ENCODE data around the gene OTOS. TPM values are rescaled to one million over a fixed set of nuclear protein-coding genes. Genes with fewer than 3 reads are reported as not detected.

Gene OTOS
- total and polyA plus RNA-seq, 7 donors, result 0.20 TPM; not detected in 6

- H3K4me1 ChIP-seq, result no peaks in the 10 kb centered on the region
- ATAC-seq, result no peak
- no peak overlapping the region for H3K27ac ChIP-seq
- intact Hi-C loops (cut with DNase I), result loop anchor here in 1 of 2 donors (5.0 kb wide), 1 partner anchor 38 kb away; no protein-coding TSS in a partner anchor
- H3K27me3 ChIP-seq (ENCODE audit: insufficient read depth in 3 of 3, low read length in 2 of 3), result no peaks in the 10 kb centered on the region
- H3K4me3 ChIP-seq, result no peak overlapping the region
- TF ChIP-seq CTCF (IDR thresholded peaks at IDR 0.05), result no peak
- 65 to 79% (median 76%) methylated on average over 7 to 8 of the region's 8 CpGs for WGBS, 3 donors
- H3K9me3 ChIP-seq, result no peaks in the 10 kb centered on the region
- DNase-seq, result peak; percentile 2 to 30
- H3K36me3 ChIP-seq (ENCODE audit: insufficient read depth in 1 of 2, low read depth in 1 of 2), result no peaks in the 10 kb centered on the region
Measured at GRCh38 chr2:240154606-240155005, 14.1 kb upstream of the OTOS start.

GRCh38 chr2:240153418-240153817 lies 13.0 kb upstream of the OTOS start:
- intact Hi-C loops (cut with DNase I), result loop anchor here in 1 of 2 donors (5.0 kb wide), 1 partner anchor 39 kb away; no protein-coding TSS in a partner anchor
- no peaks in the 10 kb centered on the region for H3K4me1 ChIP-seq
- DNase-seq (peak; percentile 1 to 10), ATAC-seq (no peak)
- H3K36me3 ChIP-seq (ENCODE audit: insufficient read depth in 1 of 2, low read depth in 1 of 2), result no peaks in the 10 kb centered on the region
- H3K27me3 ChIP-seq (ENCODE audit: insufficient read depth in 3 of 3, low read length in 2 of 3), result no peaks in the 10 kb centered on the region
- H3K9me3 ChIP-seq, result no peaks in the 10 kb centered on the region
- WGBS, 3 donors, result 81 to 94% (median 86%) methylated on average over 3 of the region's 3 CpGs
- H3K4me3 ChIP-seq, result no peak overlapping the region
- H3K27ac ChIP-seq, result no peak overlapping the region
- TF ChIP-seq CTCF (IDR thresholded peaks at IDR 0.05), result no peak

GRCh38 chr2:240151477-240152031 lies 11.1 kb upstream of the OTOS start:
- 43 to 52% (median 45%) methylated on average over 15 of the region's 15 CpGs for WGBS, 3 donors
- no peak overlapping the region for H3K27ac ChIP-seq
- DNase-seq (peak in 1 of 2 donors; percentile 11), ATAC-seq (peak; percentile 54 to 89 (median 82))
- TF ChIP-seq CTCF (IDR thresholded peaks at IDR 0.05), result no peak
- H3K4me3 ChIP-seq, result no peak overlapping the region
- no peaks in the 10 kb centered on the region for H3K9me3 ChIP-seq
- H3K27me3 ChIP-seq (ENCODE audit: insufficient read depth in 3 of 3, low read length in 2 of 3), result no peaks in the 10 kb centered on the region
- no peaks in the 10 kb centered on the region for H3K4me1 ChIP-seq
- H3K36me3 ChIP-seq (ENCODE audit: insufficient read depth in 1 of 2, low read depth in 1 of 2), result no peaks in the 10 kb centered on the region
- intact Hi-C loops (cut with DNase I), result loop anchor here in 1 of 2 donors (5.0 kb wide), 1 partner anchor 41 kb away; no protein-coding TSS in a partner anchor

- Histone ChIP-seq H3K36me3 (ENCODE audit: insufficient read depth in 1 of 2, low read depth in 1 of 2) (no peaks in the 10 kb centered on the region), H3K4me3 (no peak overlapping the region), H3K27me3 (ENCODE audit: insufficient read depth in 3 of 3, low read length in 2 of 3) (no peaks in the 10 kb centered on the region), H3K27ac (no peak overlapping the region), H3K4me1 (no peaks in the 10 kb centered on the region), H3K9me3 (no peaks in the 10 kb centered on the region)
- 38 to 42% (median 39%) methylated on average over 12 of the region's 12 CpGs for WGBS, 3 donors
- peak; percentile 56 to 75 (median 69) for ATAC-seq
- peak in 1 of 2 donors; percentile 24 for DNase-seq
- TF ChIP-seq CTCF (IDR thresholded peaks at IDR 0.05), result peak; percentile 64
- intact Hi-C loops (cut with DNase I), result loop anchor here in 1 of 2 donors (1.0 to 10.0 kb wide), 3 partner anchors 42 to 287 kb away; no protein-coding TSS in a partner anchor
Measured at GRCh38 chr2:240149943-240150784, 9.7 kb upstream of the OTOS start.

Measured in psoas muscle (tissue), 8 donors.